GM18505 (cell line): ENCODE measurements around the gene BUD23.
"Not testable (repeated sequence)": the region's sequence is repeated elsewhere in the genome, so short reads cannot be mapped to it uniquely, and the experiment has no call there.

Experiments used
- ATAC-seq: cut with Tn5 transposase; IDR thresholded peaks from one replicate; pipeline ENCODE4 v1.9.1; 2021; ENCODE audit not compliant: unreplicated experiment
- POLR2A ChIP-seq: IDR thresholded peaks from 4 replicates; pipeline ENCODE4 v1.6.1; 2011; ENCODE audit warnings: borderline replicate concordance; ENCODE audit not compliant: insufficient read depth, insufficient read length; ENCODE audit errors: extremely low read depth

BUD23 gene

DNA sequence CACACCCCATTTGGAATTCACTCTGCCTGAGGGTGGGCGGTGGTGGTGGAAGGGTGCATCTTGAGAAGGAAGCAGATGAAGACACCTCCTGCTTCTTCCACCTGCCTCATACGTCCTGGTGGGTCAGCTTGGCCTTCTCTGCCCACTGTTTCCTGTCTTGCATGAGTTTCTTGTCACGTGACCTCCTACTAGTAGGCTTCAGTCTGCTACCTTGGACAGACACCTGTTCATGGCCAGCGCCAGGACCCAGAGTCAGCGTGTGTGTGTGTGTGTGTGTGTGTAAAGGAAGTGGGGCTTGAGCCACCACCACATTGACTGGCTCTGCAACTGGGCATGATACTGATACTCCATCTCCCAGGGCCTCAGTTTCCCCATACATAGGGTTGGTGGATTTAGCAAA, 32.9 kb upstream of the BUD23 start:
- ATAC-seq: no peak
- TF ChIP-seq POLR2A: no peak

DNA sequence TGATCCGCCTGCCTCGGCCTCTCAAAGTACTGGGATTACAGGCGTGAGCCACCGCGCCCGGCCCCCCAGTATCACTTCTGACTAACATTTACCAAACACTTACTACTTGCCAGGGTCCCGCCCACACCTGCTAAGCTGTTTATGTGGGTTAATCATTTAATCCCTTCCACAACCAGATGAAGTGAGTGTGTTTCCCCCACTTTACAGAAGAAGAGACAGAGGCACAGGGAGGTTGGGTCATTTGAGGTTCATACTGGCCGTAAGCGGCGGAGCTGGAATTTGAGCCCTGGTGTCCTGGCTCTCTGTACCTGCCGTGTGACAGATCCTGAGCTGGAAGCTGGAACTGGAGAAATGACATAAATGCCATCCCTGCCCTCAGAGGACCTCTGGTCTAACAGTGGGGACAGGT, 30.9 kb upstream of the BUD23 start:
- no peak for TF ChIP-seq POLR2A
- ATAC-seq: no peak

DNA sequence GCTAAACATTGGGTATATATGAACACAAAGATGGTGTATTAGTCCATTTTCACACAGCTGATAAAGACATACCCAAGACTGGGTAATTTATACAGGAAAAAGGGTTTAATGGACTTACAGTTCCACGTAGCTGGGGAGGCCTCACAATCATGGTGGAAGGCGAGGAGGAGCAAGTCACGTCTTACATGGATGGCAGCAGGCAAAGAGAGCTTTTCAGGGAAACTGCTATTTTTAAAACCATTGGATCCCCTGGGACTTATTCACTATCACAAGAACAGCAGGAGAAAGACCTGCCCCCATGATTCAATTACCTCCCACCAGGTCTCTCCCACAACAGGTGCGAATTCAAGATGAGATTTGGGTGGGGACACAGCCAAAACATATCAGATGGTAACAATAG, 28.1 kb upstream of the BUD23 start:
- not testable (repeated sequence) for ATAC-seq

DNA sequence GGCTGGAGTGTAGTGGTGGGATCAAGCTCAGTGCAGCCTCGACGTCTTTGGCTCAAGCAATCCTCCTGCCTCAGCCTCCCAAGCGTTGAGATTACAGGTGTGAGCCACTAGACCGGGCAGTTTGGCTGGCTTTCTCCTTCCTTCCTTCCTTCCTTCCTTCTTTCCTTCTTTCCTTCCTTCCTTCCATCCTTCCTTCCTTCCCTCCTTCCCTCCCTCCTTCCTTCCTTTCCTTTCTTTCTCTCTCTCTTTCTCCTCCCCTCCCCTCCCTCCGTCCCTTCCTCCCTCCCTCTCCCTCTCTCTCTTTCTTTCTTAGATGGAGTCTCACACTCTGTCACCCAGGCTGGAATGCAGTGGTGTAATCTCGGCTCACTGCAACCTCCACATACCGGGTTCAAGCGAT, 23.4 kb upstream of the BUD23 start:
- no peak for ATAC-seq

DNA sequence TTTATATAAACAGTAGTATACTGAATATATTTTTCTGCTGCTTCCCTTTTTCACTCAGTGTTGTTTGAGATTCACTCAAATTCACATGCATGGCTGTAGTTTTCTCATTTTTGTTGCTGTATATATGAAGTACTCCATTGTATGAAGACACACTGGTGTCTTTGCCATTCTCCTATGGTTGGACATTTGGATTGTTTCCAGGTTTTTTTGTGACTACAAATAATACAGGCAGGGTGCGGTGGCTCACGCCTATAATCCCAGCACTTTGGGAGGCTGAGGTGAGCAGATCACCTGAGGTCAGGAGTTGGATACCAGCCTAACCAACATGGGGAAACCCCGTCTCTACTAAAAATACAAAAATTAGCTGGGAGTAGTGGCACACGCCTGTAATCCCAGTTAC, 22.8 kb upstream of the BUD23 start:
- ATAC-seq: not testable (repeated sequence)

More for the DNA sequence above, 23.4 kb upstream of the BUD23 start:
- TF ChIP-seq POLR2A: no peak

DNA sequence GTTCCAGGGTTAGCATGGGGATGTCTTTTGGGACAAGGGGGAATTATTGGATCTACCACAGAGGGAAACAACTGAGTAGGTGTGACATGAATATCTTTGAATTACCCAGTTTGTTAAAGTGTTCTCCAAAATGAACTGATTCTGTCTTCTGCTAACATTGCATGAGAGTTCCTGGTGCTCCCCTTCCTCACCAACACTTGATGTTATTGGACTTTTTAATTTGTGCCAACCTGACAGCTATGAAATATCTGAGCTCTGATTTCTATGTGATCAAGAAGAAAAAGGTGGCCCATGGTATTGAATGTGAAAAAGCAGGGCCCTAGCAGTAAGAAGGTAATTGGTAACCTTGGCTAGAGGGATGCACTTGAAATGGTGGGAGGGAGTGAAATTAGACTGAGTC, 20.4 kb upstream of the BUD23 start:
- no peak for ATAC-seq
- TF ChIP-seq POLR2A: no peak

DNA sequence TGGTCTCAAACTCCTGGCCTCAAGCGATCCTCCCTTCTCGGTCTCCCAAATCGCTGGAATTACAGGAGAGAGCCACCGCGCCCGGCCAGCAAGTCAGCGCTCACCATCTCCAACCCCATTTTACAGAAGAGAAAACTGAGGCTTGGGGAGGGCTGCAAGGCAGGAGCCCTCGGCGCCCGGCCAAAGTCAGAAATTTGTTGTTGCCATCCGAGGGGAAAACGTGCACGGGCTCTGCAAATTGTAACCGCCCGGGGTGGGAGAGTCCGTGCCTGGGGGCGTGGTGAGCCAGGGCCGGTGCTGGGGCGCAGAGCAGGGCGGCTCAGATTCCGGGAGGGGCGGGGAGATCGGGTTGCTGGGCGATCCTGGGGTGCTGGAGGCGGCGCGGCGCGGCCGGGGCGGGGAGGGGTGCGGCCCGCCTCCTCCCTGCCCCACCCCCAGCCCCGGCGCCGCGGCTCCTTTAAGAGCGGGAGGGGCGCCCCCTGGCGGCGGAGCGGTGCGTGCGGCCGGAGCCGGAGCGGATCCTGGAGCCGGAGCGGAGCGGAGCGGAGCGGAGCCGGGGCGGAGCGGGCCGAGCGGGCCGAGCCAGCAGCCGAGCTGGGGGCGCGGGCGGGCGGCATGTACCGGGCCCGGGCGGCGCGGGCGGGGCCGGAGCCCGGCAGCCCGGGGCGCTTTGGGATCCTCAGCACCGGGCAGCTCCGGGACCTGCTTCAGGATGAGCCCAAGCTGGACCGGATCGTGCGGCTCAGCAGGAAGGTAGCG, 15.9 kb upstream of the BUD23 start, which contains the start of gene VPS37D:
VPS37D (plus strand) TSS at position 488 of the 759 bp plus-strand sequence; CDS start at position 616, 128 bp downstream.
- TF ChIP-seq POLR2A: no peak
- peak; percentile 95 for ATAC-seq

DNA sequence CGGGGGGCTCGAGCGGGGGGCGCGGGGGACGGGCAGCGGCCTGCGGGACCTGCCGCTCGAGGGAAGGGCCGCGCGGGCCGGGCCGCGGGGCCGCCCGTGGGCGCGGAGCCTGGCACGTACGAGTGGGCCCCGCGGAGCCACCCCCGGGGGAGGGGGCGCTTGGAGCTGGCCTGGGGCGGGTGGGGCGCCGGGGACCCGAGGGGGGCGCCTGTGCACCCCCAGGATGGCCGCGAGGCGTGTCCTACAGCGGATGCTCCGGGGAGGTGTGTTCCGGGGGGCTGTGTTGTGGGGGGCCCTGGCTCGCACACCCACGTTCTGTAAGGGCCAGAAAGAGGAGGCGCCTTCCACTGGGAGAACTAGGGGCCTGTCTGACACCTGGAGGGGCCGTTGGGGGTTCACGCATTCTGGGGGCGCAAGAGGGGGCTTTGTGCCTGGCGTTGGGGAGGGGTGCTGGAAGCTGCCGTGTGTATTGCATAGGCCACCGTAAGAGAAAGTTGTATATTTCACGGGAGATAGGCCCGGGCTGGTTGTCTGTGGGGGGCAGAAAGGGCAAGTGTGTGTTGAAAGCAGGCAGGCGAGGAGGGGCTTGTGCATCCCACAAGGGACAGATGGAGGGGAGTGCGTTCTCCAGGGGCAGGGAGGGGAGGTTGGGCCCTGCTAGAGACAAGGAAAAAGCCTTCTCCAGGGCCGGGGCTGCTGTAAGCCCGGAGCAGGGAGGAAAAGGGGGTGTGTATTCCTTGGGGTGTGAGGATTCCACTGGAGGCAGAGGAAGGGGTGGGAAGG, 15.1 kb upstream of the BUD23 start:
- ATAC-seq: no peak
- TF ChIP-seq POLR2A: no peak

DNA sequence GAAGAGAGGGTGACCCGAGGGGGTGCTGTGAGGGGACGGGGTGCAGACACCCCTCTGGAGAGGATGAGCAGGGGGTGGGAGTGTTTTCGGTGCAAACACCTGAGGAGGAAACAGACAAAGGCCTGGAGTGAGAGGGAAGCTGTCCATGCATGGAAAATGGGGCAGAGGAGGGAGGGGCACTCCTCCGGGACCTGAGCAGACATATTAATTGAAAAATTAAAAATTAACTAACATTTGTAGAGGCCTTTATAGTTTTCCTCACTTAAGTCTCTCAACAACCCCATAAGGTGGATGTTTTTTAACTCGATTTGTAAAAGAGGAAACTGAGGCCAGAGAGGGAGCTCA, 14.5 kb upstream of the BUD23 start:
- no peak for TF ChIP-seq POLR2A
- ATAC-seq: no peak

DNA sequence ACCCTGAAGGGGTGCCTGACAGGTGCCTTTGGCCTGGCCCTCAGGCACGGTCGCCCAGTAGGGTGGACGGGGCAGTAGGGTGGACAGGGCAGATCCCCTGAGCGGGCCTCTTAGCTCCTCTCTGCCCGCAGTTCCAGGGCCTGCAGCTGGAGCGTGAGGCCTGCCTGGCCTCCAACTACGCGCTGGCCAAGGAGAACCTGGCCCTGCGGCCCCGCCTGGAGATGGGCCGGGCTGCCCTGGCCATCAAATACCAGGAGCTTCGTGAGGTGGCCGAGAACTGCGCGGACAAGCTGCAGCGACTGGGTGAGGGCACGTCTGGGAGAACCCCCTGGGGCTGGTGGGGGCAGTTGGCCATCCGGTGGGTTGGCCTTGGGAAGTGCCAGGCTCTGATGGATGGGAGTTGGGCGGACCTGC, 14.1 kb upstream of the BUD23 start:
- no peak for ATAC-seq
- TF ChIP-seq POLR2A: no peak

DNA sequence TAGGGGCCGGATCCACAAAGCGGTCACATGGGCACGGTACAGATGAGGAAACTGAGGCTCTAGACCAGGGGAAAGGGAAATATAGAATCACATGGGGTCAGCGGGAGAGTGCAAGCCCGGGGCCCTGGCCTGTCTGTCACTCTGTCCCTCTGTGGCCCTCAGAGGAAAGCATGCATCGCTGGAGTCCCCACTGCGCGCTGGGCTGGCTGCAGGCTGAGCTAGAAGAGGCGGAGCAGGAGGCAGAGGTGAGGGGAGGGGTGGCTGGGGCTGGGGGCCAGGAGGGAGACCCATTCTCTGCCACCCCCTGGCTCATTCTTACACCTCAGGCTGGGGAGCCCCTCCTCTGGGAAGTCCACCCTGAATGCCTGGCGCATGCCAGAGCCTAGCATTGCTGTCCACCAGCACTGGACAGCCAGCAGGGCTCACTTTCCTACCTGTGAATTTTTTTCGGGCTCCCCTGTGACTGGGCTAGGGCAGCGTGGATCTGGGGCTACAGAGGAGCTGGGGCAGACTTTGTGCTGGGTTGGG, 13.5 kb upstream of the BUD23 start:
- no peak for ATAC-seq
- no peak for TF ChIP-seq POLR2A

DNA sequence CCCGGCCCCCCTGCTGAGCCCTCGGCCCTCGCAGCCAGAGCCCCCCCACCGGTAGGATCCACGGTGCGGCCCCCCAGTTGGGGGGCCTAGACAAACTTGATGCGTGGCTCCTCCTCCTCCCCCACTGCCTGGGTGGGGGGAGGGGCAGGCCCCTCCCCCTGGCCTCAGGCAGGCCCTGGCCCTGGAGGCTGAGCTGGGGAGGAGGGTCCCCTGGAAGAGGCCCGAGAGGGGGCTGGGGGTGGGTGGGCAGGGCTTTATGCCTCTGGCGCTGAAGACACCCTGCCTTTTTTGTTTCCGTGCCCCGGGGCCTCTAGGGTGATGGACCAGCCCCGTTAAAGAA, 12.1 kb upstream of the BUD23 start:
- ATAC-seq: no peak
- TF ChIP-seq POLR2A: no peak

DNA sequence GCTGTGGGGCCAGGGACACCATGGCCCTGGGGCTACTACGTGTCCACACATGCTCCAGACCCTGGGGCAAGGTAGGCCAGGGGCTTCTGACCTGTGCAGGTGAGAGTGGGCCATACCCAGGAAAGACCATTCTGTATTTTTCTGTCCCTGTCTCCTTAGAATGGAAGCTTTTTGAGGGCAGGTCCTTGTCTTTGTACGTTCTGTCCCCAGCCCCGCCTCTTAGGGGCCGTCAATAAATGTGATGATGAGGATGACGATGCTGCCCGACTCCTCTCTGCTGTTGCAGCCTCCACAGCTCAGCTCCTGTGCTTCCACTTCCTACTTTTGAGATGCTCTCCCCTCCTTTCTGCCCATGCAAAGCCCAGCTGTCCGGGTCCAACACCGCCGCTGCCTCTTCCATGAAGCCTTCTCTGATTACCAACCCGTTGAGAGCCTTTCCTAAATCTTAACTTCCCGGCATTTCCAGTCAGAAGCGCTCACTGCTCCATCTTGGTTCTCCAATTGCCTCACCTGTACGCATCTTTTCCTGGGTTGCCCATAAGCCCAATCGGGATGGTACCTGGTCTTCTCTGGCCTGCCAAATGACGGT, 11.4 kb upstream of the BUD23 start:
- ATAC-seq: no peak
- no peak for TF ChIP-seq POLR2A
